ENCODE results near the gene TFDP2.

The TFDP2 gene

GRCh38 chr3:142129516-142130171 lies 19.7 kb downstream of the TFDP2 start:
- Histone ChIP-seq H3K27ac (ENCODE audit: low read depth, low read length) (no peak overlapping the region), H3K36me3 (ENCODE audit: control insufficient read depth in 1 of 2, insufficient read depth in 2 of 2, low read length in 2 of 2) (no peaks in the 10 kb centered on the region), H3K9ac (ENCODE audit: low read depth in 1 of 2, low read length in 2 of 2) (no peak overlapping the region), H3K4me1 (ENCODE audit: control insufficient read depth in 1 of 2, insufficient read depth in 2 of 2, low read length in 2 of 2) (no peaks in the 10 kb centered on the region), H3K4me3 (ENCODE audit: low read depth in 1 of 2, low read length in 2 of 2) (no peak overlapping the region), H3K9me3 (ENCODE audit: control insufficient read depth in 1 of 2, low read length in 2 of 2) (no peaks in the 10 kb centered on the region), H3K27me3 (ENCODE audit: control insufficient read depth in 1 of 2, insufficient read depth in 2 of 2, low read length in 2 of 2) (no peaks in the 10 kb centered on the region)

GRCh38 chr3:142127941-142128658 lies 21.2 kb downstream of the TFDP2 start:
- Histone ChIP-seq H3K4me3 (ENCODE audit: low read depth in 1 of 2, low read length in 2 of 2) (no peak overlapping the region), H3K27me3 (ENCODE audit: control insufficient read depth in 1 of 2, insufficient read depth in 2 of 2, low read length in 2 of 2) (no peaks in the 10 kb centered on the region), H3K27ac (ENCODE audit: low read depth, low read length) (no peak overlapping the region), H3K4me1 (ENCODE audit: control insufficient read depth in 1 of 2, insufficient read depth in 2 of 2, low read length in 2 of 2) (no peaks in the 10 kb centered on the region), H3K9ac (ENCODE audit: low read depth in 1 of 2, low read length in 2 of 2) (no peak overlapping the region), H3K36me3 (ENCODE audit: control insufficient read depth in 1 of 2, insufficient read depth in 2 of 2, low read length in 2 of 2) (no peaks in the 10 kb centered on the region), H3K9me3 (ENCODE audit: control insufficient read depth in 1 of 2, low read length in 2 of 2) (no peaks in the 10 kb centered on the region)

- H3K27me3 ChIP-seq (ENCODE audit: control insufficient read depth in 1 of 2, insufficient read depth in 2 of 2, low read length in 2 of 2): no peaks in the 10 kb centered on the region
Observed at GRCh38 chr3:142124243-142124642, 25.1 kb downstream of the TFDP2 start.

GRCh38 chr3:142120707-142121106 lies 28.6 kb downstream of the TFDP2 start:
- Histone ChIP-seq H3K27me3 (ENCODE audit: control insufficient read depth in 1 of 2, insufficient read depth in 2 of 2, low read length in 2 of 2) (no peaks in the 10 kb centered on the region), H3K9me3 (ENCODE audit: control insufficient read depth in 1 of 2, low read length in 2 of 2) (no peaks in the 10 kb centered on the region), H3K4me1 (ENCODE audit: control insufficient read depth in 1 of 2, insufficient read depth in 2 of 2, low read length in 2 of 2) (no peaks in the 10 kb centered on the region), H3K4me3 (ENCODE audit: low read depth in 1 of 2, low read length in 2 of 2) (no peak overlapping the region), H3K36me3 (ENCODE audit: control insufficient read depth in 1 of 2, insufficient read depth in 2 of 2, low read length in 2 of 2) (no peaks in the 10 kb centered on the region), H3K27ac (ENCODE audit: low read depth, low read length) (no peak overlapping the region), H3K9ac (ENCODE audit: low read depth in 1 of 2, low read length in 2 of 2) (no peak overlapping the region)

More at GRCh38 chr3:142124243-142124642, 25.1 kb downstream of the TFDP2 start:
- Histone ChIP-seq H3K4me1 (ENCODE audit: control insufficient read depth in 1 of 2, insufficient read depth in 2 of 2, low read length in 2 of 2) (no peaks in the 10 kb centered on the region), H3K9me3 (ENCODE audit: control insufficient read depth in 1 of 2, low read length in 2 of 2) (no peaks in the 10 kb centered on the region), H3K9ac (ENCODE audit: low read depth in 1 of 2, low read length in 2 of 2) (no peak overlapping the region), H3K27ac (ENCODE audit: low read depth, low read length) (no peak overlapping the region), H3K4me3 (ENCODE audit: low read depth in 1 of 2, low read length in 2 of 2) (no peak overlapping the region), H3K36me3 (ENCODE audit: control insufficient read depth in 1 of 2, insufficient read depth in 2 of 2, low read length in 2 of 2) (no peaks in the 10 kb centered on the region)

GRCh38 chr3:142118911-142119310 lies 30.4 kb downstream of the TFDP2 start:
- Histone ChIP-seq H3K36me3 (ENCODE audit: control insufficient read depth in 1 of 2, insufficient read depth in 2 of 2, low read length in 2 of 2) (no peaks in the 10 kb centered on the region), H3K9ac (ENCODE audit: low read depth in 1 of 2, low read length in 2 of 2) (no peak overlapping the region), H3K4me3 (ENCODE audit: low read depth in 1 of 2, low read length in 2 of 2) (no peak overlapping the region), H3K9me3 (ENCODE audit: control insufficient read depth in 1 of 2, low read length in 2 of 2) (no peaks in the 10 kb centered on the region), H3K27me3 (ENCODE audit: control insufficient read depth in 1 of 2, insufficient read depth in 2 of 2, low read length in 2 of 2) (no peaks in the 10 kb centered on the region), H3K27ac (ENCODE audit: low read depth, low read length) (no peak overlapping the region), H3K4me1 (ENCODE audit: control insufficient read depth in 1 of 2, insufficient read depth in 2 of 2, low read length in 2 of 2) (no peaks in the 10 kb centered on the region)

- Histone ChIP-seq H3K4me1 (ENCODE audit: control insufficient read depth in 1 of 2, insufficient read depth in 2 of 2, low read length in 2 of 2) (no peaks in the 10 kb centered on the region), H3K36me3 (ENCODE audit: control insufficient read depth in 1 of 2, insufficient read depth in 2 of 2, low read length in 2 of 2) (no peaks in the 10 kb centered on the region), H3K4me3 (ENCODE audit: low read depth in 1 of 2, low read length in 2 of 2) (no peak overlapping the region), H3K27ac (ENCODE audit: low read depth, low read length) (no peak overlapping the region), H3K9me3 (ENCODE audit: control insufficient read depth in 1 of 2, low read length in 2 of 2) (no peaks in the 10 kb centered on the region), H3K27me3 (ENCODE audit: control insufficient read depth in 1 of 2, insufficient read depth in 2 of 2, low read length in 2 of 2) (no peaks in the 10 kb centered on the region), H3K9ac (ENCODE audit: low read depth in 1 of 2, low read length in 2 of 2) (no peak overlapping the region)
Observed at GRCh38 chr3:142117056-142117851, 32.1 kb downstream of the TFDP2 start.

GRCh38 chr3:142115867-142116668 lies 33.3 kb downstream of the TFDP2 start:
- Histone ChIP-seq H3K4me1 (ENCODE audit: control insufficient read depth in 1 of 2, insufficient read depth in 2 of 2, low read length in 2 of 2) (no peaks in the 10 kb centered on the region), H3K27ac (ENCODE audit: low read depth, low read length) (no peak overlapping the region), H3K27me3 (ENCODE audit: control insufficient read depth in 1 of 2, insufficient read depth in 2 of 2, low read length in 2 of 2) (no peaks in the 10 kb centered on the region), H3K9me3 (ENCODE audit: control insufficient read depth in 1 of 2, low read length in 2 of 2) (no peaks in the 10 kb centered on the region), H3K9ac (ENCODE audit: low read depth in 1 of 2, low read length in 2 of 2) (no peak overlapping the region), H3K4me3 (ENCODE audit: low read depth in 1 of 2, low read length in 2 of 2) (no peak overlapping the region), H3K36me3 (ENCODE audit: control insufficient read depth in 1 of 2, insufficient read depth in 2 of 2, low read length in 2 of 2) (no peaks in the 10 kb centered on the region)

- Histone ChIP-seq H3K27ac (ENCODE audit: low read depth, low read length) (no peak overlapping the region), H3K9me3 (ENCODE audit: control insufficient read depth in 1 of 2, low read length in 2 of 2) (no peaks in the 10 kb centered on the region), H3K9ac (ENCODE audit: low read depth in 1 of 2, low read length in 2 of 2) (no peak overlapping the region), H3K36me3 (ENCODE audit: control insufficient read depth in 1 of 2, insufficient read depth in 2 of 2, low read length in 2 of 2) (no peaks in the 10 kb centered on the region), H3K4me3 (ENCODE audit: low read depth in 1 of 2, low read length in 2 of 2) (no peak overlapping the region), H3K4me1 (ENCODE audit: control insufficient read depth in 1 of 2, insufficient read depth in 2 of 2, low read length in 2 of 2) (no peaks in the 10 kb centered on the region), H3K27me3 (ENCODE audit: control insufficient read depth in 1 of 2, insufficient read depth in 2 of 2, low read length in 2 of 2) (no peaks in the 10 kb centered on the region)
Observed at GRCh38 chr3:142112601-142113000, 36.7 kb downstream of the TFDP2 start.

- Histone ChIP-seq H3K9ac (ENCODE audit: low read depth in 1 of 2, low read length in 2 of 2) (no peak overlapping the region), H3K36me3 (ENCODE audit: control insufficient read depth in 1 of 2, insufficient read depth in 2 of 2, low read length in 2 of 2) (no peaks in the 10 kb centered on the region), H3K4me3 (ENCODE audit: low read depth in 1 of 2, low read length in 2 of 2) (no peak overlapping the region), H3K9me3 (ENCODE audit: control insufficient read depth in 1 of 2, low read length in 2 of 2) (no peaks in the 10 kb centered on the region), H3K27me3 (ENCODE audit: control insufficient read depth in 1 of 2, insufficient read depth in 2 of 2, low read length in 2 of 2) (no peaks in the 10 kb centered on the region), H3K4me1 (ENCODE audit: control insufficient read depth in 1 of 2, insufficient read depth in 2 of 2, low read length in 2 of 2) (no peaks in the 10 kb centered on the region), H3K27ac (ENCODE audit: low read depth, low read length) (no peak overlapping the region)
Observed at GRCh38 chr3:142106548-142106947, 42.8 kb downstream of the TFDP2 start.
